GOT3 (cell line): ENCODE measurements around the gene PCDHGA6.
A peak's percentile ranks its signal among the peaks of the same experiment; 100 is the strongest.
"Not testable (repeated sequence)": the region's sequence is repeated elsewhere in the genome, so short reads cannot be mapped to it uniquely, and the experiment has no call there.

ENCODE experiments used
- DNase-seq: peaks from one replicate; lab custom pipeline; 2025; ENCODE audit warnings: mixed read lengths; lab: John Stamatoyannopoulos, UW

The PCDHGA6 gene

DNA sequence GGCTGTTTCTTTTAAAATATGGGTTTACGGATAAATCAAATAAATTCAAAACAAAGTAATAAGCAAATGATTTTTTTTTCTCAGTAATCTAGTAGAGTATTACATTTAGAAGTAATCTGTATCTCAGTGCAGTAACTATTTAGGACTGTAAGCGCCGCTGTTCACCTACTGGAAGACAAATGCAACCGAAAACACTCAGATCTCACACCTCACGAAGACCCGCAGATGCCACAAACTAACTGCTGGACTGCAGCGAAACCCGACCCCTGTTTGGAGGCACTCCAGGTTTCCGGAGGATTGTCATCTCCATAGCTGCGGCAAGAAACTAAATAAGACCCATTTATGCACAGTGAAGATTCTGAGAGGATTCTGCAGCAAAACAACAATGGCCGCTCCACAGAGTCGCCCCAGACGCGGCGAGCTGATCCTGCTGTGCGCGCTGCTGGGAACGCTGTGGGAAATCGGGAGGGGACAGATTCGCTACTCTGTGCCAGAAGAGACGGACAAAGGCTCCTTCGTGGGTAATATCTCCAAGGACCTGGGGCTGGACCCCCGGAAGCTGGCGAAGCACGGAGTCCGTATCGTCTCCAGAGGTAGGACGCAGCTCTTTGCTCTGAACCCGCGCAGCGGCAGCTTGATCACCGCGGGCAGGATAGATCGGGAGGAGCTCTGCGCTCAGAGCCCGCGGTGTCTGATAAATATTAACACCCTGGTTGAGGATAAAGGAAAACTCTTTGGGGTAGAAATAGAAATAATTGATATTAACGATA lies 18.9 kb downstream of the PCDHGA6 start, which contains the start of gene PCDHGA8:
Gene PCDHGA8, plus strand, starts transcription at position 205 of the 770 bp plus-strand sequence. Its CDS starts 181 bp downstream, at position 386.
- DNase-seq: no peak

DNA sequence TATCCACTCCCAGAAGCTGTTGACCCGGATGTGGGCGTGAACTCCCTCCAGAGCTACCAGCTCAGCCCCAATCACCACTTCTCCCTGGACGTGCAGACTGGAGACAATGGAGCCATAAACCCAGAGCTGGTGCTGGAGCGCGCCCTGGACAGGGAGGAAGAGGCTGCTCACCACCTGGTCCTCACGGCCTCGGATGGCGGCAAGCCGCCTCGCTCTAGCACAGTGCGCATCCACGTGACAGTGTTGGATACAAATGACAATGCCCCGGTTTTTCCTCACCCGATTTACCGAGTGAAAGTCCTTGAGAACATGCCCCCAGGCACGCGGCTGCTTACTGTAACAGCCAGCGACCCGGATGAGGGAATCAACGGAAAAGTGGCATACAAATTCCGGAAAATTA lies 19.6 kb downstream of the PCDHGA6 start:
- no peak for DNase-seq

DNA sequence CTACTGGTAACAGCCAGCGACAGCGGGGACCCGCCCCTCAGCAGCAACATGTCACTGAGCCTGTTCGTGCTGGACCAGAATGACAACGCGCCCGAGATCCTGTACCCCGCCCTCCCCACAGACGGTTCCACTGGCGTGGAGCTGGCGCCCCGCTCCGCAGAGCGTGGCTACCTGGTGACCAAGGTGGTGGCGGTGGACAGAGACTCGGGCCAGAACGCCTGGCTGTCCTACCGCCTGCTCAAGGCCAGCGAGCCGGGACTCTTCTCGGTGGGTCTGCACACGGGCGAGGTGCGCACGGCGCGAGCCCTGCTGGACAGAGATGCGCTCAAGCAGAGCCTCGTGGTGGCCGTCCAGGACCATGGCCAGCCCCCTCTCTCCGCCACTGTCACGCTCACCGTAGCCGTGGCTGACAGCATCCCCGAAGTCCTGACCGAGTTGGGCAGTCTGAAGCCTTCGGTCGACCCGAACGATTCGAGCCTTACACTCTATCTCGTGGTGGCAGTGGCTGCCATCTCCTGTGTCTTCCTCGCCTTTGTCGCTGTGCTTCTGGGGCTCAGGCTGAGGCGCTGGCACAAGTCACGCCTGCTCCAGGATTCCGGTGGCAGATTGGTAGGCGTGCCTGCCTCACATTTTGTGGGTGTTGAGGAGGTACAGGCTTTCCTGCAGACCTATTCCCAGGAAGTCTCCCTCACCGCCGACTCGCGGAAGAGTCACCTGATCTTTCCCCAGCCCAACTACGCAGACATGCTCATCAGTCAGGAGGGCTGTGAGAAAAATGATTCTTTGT lies 20.9 kb downstream of the PCDHGA6 start:
- not testable (repeated sequence) for DNase-seq

DNA sequence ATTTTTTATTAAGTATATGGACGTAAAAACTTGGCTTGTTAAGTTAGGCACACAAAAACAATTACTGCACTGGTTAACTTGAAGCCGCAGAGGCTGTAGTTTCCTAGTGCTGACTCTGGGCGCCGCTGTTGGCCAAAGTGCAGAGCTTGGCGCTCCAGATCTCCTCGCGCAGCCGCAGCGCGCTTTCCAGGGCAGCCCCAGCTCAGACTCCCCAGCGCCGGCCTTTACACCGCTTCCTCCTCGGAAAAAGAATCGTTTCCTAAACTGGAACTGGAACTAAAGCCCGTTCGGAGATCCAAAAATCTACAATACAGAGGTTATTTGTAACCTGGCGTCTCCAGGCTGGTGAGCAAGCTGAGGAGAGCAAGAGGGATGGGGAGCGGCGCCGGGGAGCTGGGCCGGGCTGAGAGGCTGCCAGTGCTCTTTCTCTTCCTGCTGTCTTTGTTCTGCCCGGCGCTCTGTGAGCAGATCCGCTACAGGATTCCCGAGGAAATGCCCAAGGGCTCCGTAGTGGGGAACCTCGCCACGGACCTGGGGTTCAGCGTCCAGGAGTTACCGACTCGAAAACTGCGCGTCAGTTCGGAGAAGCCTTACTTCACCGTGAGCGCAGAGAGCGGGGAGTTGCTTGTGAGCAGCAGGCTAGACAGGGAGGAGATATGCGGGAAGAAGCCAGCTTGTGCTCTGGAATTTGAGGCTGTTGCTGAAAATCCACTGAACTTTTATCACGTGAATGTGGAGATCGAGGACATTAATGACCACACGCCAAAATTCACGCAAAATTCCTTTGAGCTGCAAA lies 24.3 kb downstream of the PCDHGA6 start, which contains the start of gene PCDHGB5:
Gene PCDHGB5, plus strand, starts transcription at position 192 of the 796 bp plus-strand sequence. Its CDS starts 181 bp downstream, at position 373.
- not testable (repeated sequence) for DNase-seq

DNA sequence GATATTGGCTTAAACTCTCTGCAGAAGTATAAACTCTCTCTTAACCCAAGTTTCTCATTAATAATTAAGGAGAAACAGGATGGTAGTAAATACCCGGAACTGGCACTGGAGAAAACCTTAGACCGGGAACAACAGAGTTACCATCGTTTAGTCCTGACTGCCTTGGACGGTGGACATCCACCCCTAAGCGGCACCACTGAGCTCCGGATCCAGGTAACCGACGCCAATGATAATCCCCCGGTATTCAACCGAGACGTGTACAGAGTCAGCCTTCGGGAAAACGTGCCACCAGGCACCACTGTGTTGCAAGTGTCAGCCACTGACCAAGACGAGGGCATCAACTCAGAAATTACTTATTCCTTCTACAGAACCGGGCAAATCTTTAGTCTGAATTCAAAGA lies 24.9 kb downstream of the PCDHGA6 start:
- DNase-seq: no peak

DNA sequence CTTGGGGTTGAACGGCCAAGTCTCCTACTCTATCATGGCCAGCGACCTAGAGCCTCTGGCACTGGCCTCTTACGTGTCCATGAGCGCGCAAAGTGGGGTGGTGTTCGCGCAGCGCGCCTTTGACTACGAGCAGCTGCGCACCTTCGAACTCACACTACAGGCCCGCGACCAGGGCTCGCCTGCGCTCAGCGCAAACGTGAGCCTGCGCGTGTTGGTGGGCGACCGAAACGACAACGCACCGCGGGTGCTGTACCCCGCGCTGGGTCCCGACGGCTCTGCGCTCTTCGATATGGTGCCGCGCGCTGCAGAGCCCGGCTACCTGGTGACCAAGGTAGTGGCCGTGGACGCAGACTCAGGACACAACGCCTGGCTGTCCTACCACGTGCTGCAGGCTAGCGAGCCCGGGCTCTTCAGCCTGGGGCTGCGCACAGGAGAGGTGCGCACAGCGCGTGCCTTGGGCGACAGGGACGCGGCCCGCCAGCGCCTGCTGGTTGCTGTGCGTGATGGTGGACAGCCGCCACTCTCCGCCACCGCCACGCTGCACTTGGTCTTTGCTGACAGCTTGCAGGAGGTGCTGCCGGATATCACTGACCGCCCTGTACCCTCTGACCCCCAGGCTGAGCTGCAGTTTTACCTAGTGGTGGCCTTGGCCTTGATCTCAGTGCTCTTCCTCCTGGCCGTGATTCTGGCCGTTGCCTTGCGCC lies 26.0 kb downstream of the PCDHGA6 start:
- DNase-seq: no peak

DNA sequence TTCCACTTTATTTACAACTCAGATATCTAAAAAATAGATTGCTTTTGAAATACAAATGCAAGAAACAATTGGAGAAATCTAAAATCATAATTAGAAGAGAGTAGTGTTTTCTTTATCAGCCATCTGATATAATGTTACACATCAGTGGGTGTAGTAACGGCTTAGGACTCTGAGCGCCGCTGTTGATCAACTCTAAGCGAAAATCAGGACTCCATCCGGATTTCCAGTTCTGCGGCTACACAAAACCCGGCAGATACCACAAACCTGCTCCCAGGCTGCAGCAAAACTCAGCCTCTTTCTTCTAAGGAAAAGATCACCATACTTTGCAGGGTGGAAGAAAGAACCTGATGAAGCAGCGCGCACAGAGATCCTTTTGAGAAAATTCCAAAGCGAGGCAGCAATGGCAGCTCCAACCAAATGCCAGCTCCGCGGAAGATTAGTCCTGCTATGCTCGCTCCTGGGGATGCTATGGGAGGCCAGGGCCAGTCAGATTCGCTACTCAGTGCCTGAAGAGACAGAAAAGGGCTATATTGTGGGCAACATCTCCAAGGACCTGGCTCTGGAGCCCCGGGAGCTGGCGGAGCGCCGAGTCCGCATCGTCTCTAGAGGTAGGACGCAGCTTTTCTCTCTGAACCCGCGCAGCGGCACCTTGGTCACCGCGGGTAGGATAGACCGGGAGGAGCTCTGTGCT lies 29.0 kb downstream of the PCDHGA6 start, which contains the start of gene PCDHGA9:
Gene PCDHGA9, plus strand, starts transcription at position 226 of the 691 bp plus-strand sequence. Its CDS starts 175 bp downstream, at position 401.
- DNase-seq: no peak

DNA sequence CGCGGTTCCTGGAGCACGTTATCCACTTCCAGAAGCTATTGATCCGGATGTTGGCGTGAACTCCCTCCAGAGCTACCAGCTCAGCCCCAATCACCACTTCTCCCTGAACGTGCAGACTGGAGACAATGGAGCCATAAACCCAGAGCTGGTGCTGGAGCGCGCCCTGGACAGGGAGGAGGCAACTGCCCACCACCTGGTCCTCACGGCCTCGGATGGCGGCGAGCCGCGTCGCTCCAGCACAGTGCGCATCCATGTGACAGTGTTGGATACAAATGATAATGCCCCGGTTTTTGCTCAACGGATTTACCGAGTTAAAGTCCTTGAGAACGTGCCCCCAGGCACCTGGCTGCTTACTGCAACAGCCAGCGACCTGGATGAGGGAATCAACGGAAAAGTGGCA lies 29.7 kb downstream of the PCDHGA6 start:
- no peak for DNase-seq

DNA sequence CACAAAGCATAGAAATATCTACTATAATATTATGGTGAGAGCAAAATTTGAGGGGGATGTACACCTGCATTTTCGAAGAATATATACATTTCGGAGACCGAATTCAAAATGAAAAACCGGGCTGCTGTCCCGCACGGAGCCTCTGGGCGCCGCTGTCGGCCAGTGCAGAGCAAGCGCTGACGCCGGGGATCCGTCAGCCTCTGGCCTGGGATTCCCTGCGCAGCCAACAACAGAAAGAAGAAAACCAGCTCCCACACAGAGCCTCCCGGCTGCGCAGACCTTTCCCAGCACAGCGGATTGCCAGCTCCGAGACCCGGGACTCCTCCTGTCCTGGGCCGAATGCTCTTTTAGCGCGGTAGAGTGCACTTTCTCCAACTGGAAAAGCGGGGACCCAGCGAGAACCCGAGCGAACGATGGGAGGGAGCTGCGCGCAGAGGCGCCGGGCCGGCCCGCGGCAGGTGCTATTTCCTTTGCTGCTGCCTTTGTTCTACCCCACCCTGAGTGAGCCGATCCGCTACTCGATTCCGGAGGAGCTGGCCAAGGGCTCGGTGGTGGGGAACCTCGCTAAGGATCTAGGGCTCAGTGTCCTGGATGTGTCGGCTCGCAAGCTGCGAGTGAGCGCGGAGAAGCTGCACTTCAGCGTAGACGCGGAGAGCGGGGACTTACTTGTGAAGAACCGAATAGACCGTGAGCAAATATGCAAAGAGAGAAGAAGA lies 34.3 kb downstream of the PCDHGA6 start, which contains the start of gene PCDHGB6:
Gene PCDHGB6, plus strand, starts transcription at position 232 of the 716 bp plus-strand sequence. Its CDS starts 182 bp downstream, at position 414.
- not testable (repeated sequence) for DNase-seq

DNA sequence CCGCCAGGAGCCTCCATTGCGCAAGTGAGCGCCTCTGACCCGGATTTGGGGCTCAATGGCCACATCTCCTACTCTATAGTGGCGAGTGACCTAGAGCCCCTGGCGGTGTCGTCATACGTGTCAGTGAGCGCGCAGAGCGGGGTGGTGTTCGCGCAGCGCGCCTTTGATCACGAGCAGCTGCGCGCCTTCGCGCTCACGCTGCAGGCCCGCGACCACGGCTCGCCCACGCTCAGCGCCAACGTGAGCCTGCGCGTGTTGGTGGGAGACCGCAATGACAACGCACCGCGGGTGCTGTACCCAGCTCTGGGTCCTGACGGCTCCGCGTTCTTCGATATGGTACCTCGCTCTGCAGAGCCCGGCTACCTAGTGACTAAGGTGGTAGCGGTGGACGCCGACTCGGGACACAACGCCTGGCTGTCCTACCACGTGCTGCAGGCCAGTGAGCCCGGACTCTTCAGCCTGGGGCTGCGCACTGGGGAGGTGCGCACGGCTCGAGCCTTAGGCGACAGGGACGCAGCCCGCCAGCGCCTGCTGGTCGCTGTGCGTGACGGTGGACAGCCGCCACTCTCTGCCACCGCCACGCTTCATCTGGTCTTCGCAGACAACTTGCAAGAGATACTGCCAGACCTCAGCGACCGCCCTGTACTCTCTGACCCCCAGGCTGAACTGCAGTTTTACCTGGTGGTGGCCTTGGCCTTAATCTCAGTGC lies 36.1 kb downstream of the PCDHGA6 start:
- no peak for DNase-seq

DNA sequence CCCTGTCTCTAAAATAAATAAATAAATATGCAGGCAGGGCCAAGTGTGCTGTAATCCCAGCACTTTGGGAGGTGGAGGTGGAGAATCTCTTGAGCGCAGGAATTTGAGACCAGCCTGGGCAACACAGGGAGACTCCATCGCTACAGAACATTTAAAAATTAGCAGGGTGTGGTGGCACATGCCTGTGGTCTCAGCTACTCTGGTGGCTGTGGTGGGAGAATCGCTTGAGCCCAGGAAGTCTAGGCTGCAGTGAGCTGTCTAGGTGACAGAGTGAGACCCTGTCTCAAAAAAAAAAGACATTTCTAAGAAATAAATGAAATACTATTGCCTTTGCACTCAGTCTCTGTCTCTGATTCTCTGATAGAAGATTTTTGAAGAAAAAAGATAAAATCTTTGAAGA lies 37.9 kb downstream of the PCDHGA6 start:
- DNase-seq: no peak

DNA sequence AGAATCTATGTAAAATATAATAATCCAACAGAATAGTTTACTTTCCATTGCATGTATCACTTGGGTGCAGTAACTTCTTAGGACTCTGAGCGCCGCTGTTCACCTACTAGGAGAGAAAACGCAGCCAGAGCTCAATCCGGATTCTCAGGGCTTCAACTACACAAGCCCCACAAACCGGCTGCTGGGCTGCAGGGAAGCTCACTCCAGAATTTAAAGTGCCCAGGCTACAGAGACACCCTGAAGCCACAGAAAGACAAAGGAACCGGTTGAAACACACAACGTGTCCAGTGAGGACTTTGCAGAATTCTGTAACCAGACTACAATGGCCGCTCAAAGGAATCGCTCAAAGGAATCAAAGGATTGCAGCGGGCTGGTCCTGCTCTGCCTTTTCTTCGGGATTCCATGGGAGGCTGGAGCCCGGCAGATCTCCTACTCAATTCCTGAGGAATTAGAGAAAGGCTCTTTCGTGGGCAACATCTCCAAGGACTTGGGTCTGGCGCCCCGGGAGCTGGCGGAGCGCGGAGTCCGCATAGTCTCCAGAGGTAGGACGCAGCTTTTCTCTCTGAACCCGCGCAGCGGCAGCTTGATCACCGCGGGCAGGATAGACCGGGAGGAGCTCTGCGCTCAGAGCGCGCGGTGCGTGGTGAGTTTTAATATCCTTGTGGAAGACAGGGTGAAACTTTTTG lies 39.3 kb downstream of the PCDHGA6 start, which contains the start of gene PCDHGA10:
Gene PCDHGA10, plus strand, starts transcription at position 134 of the 686 bp plus-strand sequence. Its CDS starts 189 bp downstream, at position 323.
- no peak for DNase-seq

DNA sequence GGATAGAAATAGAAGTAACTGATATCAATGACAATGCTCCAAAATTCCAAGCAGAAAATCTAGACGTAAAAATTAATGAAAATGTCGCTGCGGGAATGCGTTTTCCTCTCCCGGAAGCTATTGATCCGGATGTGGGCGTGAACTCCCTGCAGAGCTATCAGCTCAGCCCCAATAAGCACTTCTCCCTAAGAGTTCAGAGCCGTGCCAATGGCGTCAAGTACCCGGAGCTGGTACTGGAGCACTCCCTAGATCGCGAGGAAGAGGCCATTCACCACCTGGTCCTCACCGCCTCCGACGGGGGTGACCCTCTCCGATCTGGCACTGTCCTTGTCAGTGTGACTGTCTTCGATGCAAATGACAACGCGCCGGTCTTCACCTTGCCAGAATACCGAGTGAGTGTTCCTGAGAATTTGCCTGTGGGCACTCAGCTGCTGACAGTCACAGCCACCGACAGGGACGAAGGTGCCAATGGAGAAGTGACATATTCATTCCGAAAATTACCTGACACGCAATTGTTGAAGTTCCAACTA lies 39.9 kb downstream of the PCDHGA6 start:
- DNase-seq: no peak

DNA sequence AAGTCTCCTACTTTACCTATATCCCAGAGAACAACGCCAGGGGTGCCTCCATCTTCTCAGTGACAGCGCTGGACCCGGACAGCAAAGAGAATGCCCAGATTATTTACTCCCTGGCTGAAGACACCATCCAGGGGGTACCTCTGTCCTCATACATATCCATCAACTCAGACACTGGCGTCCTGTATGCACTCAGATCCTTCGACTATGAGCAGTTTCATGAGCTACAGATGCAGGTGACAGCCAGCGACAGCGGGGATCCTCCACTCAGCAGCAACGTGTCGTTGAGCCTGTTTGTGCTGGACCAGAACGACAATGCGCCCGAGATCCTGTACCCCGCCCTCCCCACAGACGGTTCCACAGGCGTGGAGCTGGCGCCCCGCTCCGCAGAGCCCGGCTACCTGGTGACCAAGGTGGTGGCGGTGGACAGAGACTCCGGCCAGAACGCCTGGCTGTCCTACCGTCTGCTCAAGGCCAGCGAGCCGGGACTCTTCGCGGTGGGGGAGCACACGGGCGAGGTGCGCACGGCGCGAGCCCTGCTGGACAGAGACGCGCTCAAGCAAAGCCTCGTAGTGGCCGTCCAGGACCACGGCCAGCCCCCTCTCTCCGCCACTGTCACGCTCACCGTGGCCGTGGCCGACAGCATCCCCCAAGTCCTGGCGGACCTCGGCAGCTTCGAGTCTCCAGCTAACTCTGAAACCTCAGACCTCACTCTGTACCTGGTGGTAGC lies 41.0 kb downstream of the PCDHGA6 start:
- DNase-seq: not testable (repeated sequence)

DNA sequence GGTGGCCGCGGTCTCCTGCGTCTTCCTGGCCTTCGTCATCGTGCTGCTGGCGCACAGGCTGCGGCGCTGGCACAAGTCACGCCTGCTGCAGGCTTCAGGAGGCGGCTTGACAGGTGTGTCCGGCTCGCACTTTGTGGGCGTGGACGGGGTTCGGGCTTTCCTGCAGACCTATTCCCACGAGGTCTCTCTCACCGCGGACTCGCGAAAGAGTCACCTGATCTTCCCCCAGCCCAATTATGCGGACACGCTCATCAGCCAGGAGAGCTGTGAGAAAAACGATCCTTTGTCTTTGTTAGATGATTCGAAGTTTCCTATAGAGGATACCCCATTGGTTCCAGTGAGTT lies 41.6 kb downstream of the PCDHGA6 start:
- not testable (repeated sequence) for DNase-seq

DNA sequence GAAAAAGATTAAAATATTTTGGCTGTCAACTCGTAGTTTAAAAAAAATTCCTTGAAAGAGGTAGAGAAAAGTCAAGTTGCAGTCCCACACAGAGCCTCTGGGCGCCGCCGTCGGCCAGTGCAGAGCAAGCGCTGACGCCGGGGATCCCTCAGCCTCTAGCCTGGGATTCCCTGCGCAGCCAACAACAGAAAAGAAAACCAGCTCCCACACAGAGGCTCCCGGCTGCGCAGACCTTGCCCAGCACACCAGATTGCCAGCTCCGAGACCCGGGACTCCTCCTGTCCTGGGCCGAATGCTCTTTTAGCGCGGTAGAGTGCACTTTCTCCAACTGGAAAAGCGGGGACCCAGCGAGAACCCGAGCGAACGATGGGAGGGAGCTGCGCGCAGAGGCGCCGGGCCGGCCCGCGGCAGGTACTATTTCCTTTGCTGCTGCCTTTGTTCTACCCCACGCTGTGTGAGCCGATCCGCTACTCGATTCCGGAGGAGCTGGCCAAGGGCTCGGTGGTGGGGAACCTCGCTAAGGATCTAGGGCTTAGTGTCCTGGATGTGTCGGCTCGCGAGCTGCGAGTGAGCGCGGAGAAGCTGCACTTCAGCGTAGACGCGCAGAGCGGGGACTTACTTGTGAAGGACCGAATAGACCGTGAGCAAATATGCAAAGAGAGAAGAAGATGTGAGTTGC lies 43.9 kb downstream of the PCDHGA6 start, which contains the start of gene PCDHGB7:
Gene PCDHGB7, plus strand, starts transcription at position 184 of the 679 bp plus-strand sequence. Its CDS starts 183 bp downstream, at position 367.
- DNase-seq: peak; percentile 47
